HepG2 (cell line): ENCODE data around the gene RNF123. TPM values are rescaled to one million over a fixed set of nuclear protein-coding genes. Genes with fewer than 3 reads are reported as not detected.
A peak's percentile ranks its signal among the peaks of the same experiment; 100 is the strongest.

Experiments
- AKAP8 ChIP-seq: sonication (generic); formaldehyde crosslinking; IDR thresholded peaks from 2 replicates; pipeline ENCODE4 v1.5.1; 2020; ENCODE audit warnings: mild to moderate bottlenecking, missing genetic modification reagents
- ATF7 ChIP-seq, 2 experiments: fragments of 450-650 bp in 1 of 2; sonication (generic) in 1 of 2; formaldehyde crosslinking in 1 of 2; IDR thresholded peaks; 2 replicates each; pipeline versions ENCODE4 v1.4.0 to v1.6.1; 2016 to 2020; ENCODE audit warnings: antibody characterized with exemption in 1 of 2, mild to moderate bottlenecking in 1 of 2, missing genetic modification reagents in 1 of 2
- CENPX ChIP-seq: sonication (generic); formaldehyde crosslinking; IDR thresholded peaks from 2 replicates; pipeline ENCODE4 v1.9.0; 2021; ENCODE audit warnings: mild to moderate bottlenecking, missing genetic modification reagents, moderate library complexity
- GABPB1 ChIP-seq: IDR thresholded peaks from 2 replicates; pipeline ENCODE4 v1.6.1; 2016; ENCODE audit warnings: mild to moderate bottlenecking, missing genetic modification reagents, moderate library complexity, missing compliant biosample characterization
- JUNB ChIP-seq: sonication (generic); formaldehyde crosslinking; IDR thresholded peaks from 2 replicates; pipeline ENCODE4 v1.8.0; 2022; ENCODE audit warnings: missing genetic modification reagents, mild to moderate bottlenecking, borderline replicate concordance
- KLF15 ChIP-seq: sonication (generic); formaldehyde crosslinking; IDR thresholded peaks from 2 replicates; pipeline ENCODE4 v1.8.1; 2023; ENCODE audit warnings: borderline replicate concordance, mild to moderate bottlenecking, inconsistent platforms, missing genetic modification reagents, mixed read lengths
- MIER3 ChIP-seq: IDR thresholded peaks from 2 replicates; pipeline ENCODE4 v1.6.1; 2016; ENCODE audit warnings: missing compliant biosample characterization, borderline replicate concordance
- SALL2 ChIP-seq: sonication (generic); formaldehyde crosslinking; IDR thresholded peaks from 2 replicates; pipeline ENCODE4 v1.8.1; 2023; ENCODE audit warnings: mild to moderate bottlenecking, missing genetic modification reagents, inconsistent platforms
- YEATS2 ChIP-seq: sonication (generic); formaldehyde crosslinking; IDR thresholded peaks from 2 replicates; pipeline ENCODE4 v1.4.0; 2020; ENCODE audit warnings: missing genetic modification reagents, borderline replicate concordance
- ZIK1 ChIP-seq: sonication (generic); formaldehyde crosslinking; IDR thresholded peaks from 2 replicates; pipeline ENCODE4 v1.5.0; 2020; ENCODE audit warnings: mild to moderate bottlenecking, low read depth, missing genetic modification reagents, borderline replicate concordance
- ZNF282 ChIP-seq: fragments of 450-650 bp; IDR thresholded peaks from 2 replicates; pipeline ENCODE4 v1.6.1; 2018; ENCODE audit not compliant: partially characterized antibody
- ZNF331 ChIP-seq: sonication (generic); formaldehyde crosslinking; IDR thresholded peaks from 2 replicates; pipeline ENCODE4 v1.4.0; 2020; ENCODE audit warnings: missing genetic modification reagents
- ZNF614 ChIP-seq: IDR thresholded peaks from 2 replicates; pipeline ENCODE4 v1.6.1; 2018; ENCODE audit warnings: missing biosample characterization, missing genetic modification reagents, inconsistent platforms, borderline replicate concordance
- ZNF615 ChIP-seq: sonication (generic); formaldehyde crosslinking; IDR thresholded peaks from 2 replicates; pipeline ENCODE4 v1.5.0; 2020; ENCODE audit warnings: mild to moderate bottlenecking, missing genetic modification reagents, borderline replicate concordance
- polyA plus RNA-seq, 8 experiments: library from polyadenylated mRNA; depleted of rRNA in 3 of 8; stranded (reverse) in 7 of 8; unstranded in 1 of 8; fragments of >200 nt; fragmentation: Illumina TruSeq in 4 of 8; extraction: Trizol in 4 of 8; gene quantifications; 2 replicates each; pipeline versions ENCODE4 v1.2.1 to v1.2.3, GENCODE V29; 2011 to 2016; ENCODE audit warnings: low read depth in 4 of 8, missing spikeins in 1 of 8, mixed read lengths in 1 of 8; ENCODE audit not compliant: insufficient read depth in 1 of 8
- total RNA-seq, 5 experiments: library from RNA; depleted of rRNA; stranded (reverse); fragments of >200 nt; fragmentation: Illumina TruSeq; extraction: Trizol; gene quantifications; 2 replicates each; pipeline ENCODE4 v1.2.3, GENCODE V29; 2016; ENCODE audit warnings: low read depth in 1 of 5
- TF ChIP-seq, protein P1 (sequence below): IDR thresholded peaks from 2 replicates; pipeline ENCODE4 v1.6.1; 2016; ENCODE audit warnings: missing compliant biosample characterization, missing genetic modification reagents, borderline replicate concordance
- TF ChIP-seq, protein P2 (sequence below): IDR thresholded peaks from 2 replicates; pipeline ENCODE4 v1.6.1; 2012; ENCODE audit warnings: low read depth, low read length, improper control_type of control experiment
- TF ChIP-seq, protein P3 (sequence below): sonication (generic); formaldehyde crosslinking; IDR thresholded peaks from 2 replicates; pipeline ENCODE4 v1.5.0; 2020; ENCODE audit warnings: missing genetic modification reagents
- TF ChIP-seq, protein P4 (sequence below): sonication (generic); formaldehyde crosslinking; IDR thresholded peaks from 2 replicates; pipeline ENCODE4 v1.4.0; 2020; ENCODE audit warnings: missing genetic modification reagents
- TF ChIP-seq, protein P5 (sequence below): IDR thresholded peaks from 2 replicates; pipeline ENCODE4 v1.6.1; 2016
- TF ChIP-seq, protein P6 (sequence below): sonication (generic); formaldehyde crosslinking; IDR thresholded peaks from 2 replicates; pipeline ENCODE4 v1.5.0; 2020; ENCODE audit warnings: missing genetic modification reagents

RNF123 gene
- total and polyA plus RNA-seq, 2 of the 13 experiments (the other 11 are each of a cell fraction or from before 2014, with no cell fraction given), result 29.9 to 82.2 TPM

DNA sequence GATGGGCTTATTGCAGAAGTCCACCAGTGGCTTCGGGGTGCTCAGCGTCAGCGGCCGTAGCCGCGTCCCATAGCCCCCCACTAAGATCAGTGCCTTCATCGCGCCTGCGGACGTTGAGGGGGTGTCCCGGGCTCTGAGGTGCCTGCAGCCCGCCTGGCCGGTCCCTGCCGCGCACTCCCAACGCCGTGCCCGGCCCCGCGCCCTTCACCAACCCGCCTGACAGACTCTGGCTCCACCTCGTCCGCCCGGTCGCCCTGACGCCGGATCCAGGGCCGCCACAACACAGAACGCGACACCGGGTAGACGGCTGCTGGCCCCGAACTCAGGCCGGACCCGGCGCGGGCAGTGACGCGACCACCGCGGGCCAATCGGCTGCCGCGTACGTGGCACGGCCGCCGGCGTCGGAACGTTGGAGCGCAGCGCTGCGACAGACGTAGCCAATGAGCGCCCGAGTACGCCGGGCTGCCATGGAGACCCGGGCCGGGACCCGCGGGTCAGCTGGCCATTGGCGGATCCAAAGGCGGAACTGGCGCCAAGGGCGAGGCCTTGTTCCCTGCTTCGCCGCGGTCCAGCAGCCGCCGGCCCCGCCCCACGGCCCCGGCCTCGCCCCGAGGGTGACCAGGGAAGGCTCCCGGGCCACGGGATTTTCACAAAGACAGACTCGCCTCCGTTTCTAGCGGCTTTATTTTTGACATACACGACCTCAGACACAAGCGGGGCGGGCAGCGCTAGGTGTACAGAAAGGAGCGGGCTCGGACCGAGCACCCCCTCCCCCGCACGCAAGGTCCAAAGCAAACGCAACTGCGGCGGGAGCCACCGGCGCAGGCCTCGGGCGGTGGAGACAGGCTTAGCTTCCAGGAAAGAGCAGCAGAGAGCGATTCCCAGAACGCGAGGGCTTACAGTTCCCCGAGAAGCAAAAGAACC lies 34.5 kb downstream of the RNF123 start, which contains the start of gene GMPPB (continued):
- TF ChIP-seq, protein P1, sequence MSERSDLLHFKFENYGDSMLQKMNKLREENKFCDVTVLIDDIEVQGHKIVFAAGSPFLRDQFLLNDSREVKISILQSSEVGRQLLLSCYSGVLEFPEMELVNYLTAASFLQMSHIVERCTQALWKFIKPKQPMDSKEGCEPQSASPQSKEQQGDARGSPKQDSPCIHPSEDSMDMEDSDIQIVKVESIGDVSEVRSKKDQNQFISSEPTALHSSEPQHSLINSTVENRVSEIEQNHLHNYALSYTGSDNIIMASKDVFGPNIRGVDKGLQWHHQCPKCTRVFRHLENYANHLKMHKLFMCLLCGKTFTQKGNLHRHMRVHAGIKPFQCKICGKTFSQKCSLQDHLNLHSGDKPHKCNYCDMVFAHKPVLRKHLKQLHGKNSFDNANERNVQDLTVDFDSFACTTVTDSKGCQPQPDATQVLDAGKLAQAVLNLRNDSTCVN (CRISPR knock-in tag), result 0 out of 2 replicates have a peak, but pooled peaks have one; percentile 8
- TF ChIP-seq JUNB (CRISPR knock-in tag), result no peak
- no peak for TF ChIP-seq ZNF282
- TF ChIP-seq, protein P2, sequence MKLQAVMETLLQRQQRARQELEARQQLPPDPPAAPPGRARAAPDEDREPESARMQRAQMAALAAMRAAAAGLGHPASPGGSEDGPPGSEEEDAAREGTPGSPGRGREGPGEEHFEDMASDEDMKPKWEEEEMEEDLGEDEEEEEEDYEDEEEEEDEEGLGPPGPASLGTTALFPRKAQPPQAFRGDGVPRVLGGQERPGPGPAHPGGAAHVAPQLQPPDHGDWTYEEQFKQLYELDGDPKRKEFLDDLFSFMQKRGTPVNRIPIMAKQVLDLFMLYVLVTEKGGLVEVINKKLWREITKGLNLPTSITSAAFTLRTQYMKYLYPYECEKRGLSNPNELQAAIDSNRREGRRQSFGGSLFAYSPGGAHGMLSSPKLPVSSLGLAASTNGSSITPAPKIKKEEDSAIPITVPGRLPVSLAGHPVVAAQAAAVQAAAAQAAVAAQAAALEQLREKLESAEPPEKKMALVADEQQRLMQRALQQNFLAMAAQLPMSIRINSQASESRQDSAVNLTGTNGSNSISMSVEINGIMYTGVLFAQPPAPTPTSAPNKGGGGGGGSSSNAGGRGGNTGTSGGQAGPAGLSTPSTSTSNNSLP, result no peak
- TF ChIP-seq ZNF331, result 0 out of 2 replicates have a peak, but pooled peaks have one; percentile 36
- no peak for TF ChIP-seq ATF7 (IDR thresholded peaks at IDR 0.05)
- 0 out of 2 replicates have a peak, but pooled peaks have one; percentile 53 for TF ChIP-seq ATF7 (CRISPR knock-in tag; IDR thresholded peaks at IDR 0.05)
- TF ChIP-seq, protein P3, sequence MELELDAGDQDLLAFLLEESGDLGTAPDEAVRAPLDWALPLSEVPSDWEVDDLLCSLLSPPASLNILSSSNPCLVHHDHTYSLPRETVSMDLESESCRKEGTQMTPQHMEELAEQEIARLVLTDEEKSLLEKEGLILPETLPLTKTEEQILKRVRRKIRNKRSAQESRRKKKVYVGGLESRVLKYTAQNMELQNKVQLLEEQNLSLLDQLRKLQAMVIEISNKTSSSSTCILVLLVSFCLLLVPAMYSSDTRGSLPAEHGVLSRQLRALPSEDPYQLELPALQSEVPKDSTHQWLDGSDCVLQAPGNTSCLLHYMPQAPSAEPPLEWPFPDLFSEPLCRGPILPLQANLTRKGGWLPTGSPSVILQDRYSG, result no peak
- peak; percentile 85; the same call in 1 of the 2 replicates for TF ChIP-seq YEATS2 (CRISPR knock-in tag)
- no peak; the same call in none of the 2 replicates for TF ChIP-seq SALL2
- TF ChIP-seq, protein P4, sequence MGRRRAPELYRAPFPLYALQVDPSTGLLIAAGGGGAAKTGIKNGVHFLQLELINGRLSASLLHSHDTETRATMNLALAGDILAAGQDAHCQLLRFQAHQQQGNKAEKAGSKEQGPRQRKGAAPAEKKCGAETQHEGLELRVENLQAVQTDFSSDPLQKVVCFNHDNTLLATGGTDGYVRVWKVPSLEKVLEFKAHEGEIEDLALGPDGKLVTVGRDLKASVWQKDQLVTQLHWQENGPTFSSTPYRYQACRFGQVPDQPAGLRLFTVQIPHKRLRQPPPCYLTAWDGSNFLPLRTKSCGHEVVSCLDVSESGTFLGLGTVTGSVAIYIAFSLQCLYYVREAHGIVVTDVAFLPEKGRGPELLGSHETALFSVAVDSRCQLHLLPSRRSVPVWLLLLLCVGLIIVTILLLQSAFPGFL (CRISPR knock-in tag), result no peak
- TF ChIP-seq ZNF615 (CRISPR knock-in tag), result no peak
- no peak for TF ChIP-seq ZIK1
- TF ChIP-seq, protein P5, sequence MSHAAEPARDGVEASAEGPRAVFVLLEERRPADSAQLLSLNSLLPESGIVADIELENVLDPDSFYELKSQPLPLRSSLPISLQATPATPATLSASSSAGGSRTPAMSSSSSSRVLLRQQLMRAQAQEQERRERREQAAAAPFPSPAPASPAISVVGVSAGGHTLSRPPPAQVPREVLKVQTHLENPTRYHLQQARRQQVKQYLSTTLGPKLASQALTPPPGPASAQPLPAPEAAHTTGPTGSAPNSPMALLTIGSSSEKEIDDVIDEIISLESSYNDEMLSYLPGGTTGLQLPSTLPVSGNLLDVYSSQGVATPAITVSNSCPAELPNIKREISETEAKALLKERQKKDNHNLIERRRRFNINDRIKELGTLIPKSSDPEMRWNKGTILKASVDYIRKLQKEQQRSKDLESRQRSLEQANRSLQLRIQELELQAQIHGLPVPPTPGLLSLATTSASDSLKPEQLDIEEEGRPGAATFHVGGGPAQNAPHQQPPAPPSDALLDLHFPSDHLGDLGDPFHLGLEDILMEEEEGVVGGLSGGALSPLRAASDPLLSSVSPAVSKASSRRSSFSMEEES (CRISPR knock-in tag), result 0 out of 2 replicates have a peak, but pooled peaks have one; percentile 8
- TF ChIP-seq MIER3 (CRISPR knock-in tag), result no peak
- no peak for TF ChIP-seq CENPX (CRISPR knock-in tag)
- TF ChIP-seq KLF15 (CRISPR knock-in tag), result no peak; the same call in 1 of the 2 replicates
- TF ChIP-seq, protein P6, sequence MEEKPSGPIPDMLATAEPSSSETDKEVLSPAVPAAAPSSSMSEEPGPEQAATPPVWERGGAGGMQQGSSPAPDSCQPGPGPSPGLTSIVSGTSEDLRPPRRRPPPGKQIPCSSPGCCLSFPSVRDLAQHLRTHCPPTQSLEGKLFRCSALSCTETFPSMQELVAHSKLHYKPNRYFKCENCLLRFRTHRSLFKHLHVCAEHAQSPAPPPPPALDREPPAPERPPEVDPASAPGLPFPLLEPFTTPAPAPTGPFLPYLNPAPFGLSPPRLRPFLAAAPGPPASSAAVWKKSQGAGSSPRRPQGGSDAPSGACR (CRISPR knock-in tag), result no peak
- peak; percentile 80 for TF ChIP-seq AKAP8
- TF ChIP-seq ZNF614 (CRISPR knock-in tag), result 0 out of 2 replicates have a peak, but pooled peaks have one; percentile 30
- TF ChIP-seq GABPB1 (CRISPR knock-in tag), result peak; percentile 85; the same call in 1 of the 2 replicates
